ENCODE results near the gene RPL37.

GRCh38 chr5:40799258-40799657 is 35.8 kb downstream of the RPL37 start:
- TF ChIP-seq CTCF (IDR thresholded peaks at IDR 0.05) (no peak), POLR2A (IDR thresholded peaks at IDR 0.05) (no peak)

Data from heart left ventricle (tissue), 13 donors.